Spleen (tissue), 11 donors: Measurements from ENCODE around the gene ELAVL2. TPM values are rescaled to one million over a fixed set of nuclear protein-coding genes. Genes with fewer than 3 reads are reported as not detected.

ENCODE experiments used
- DNase-seq: peaks from one replicate; pipeline ENCODE4 v3.0.0-alpha.2; 2020
- H3K27ac ChIP-seq, 8 donors: fragments of 200-600 bp; sonication (generic) in 7 of 8; 1 replicate in 4 of 8; 2 replicates in 4 of 8; pipeline versions ENCODE4 v1.5.0 to v1.8.0; 2016 to 2021; ENCODE audit warnings: inconsistent platforms in 4 of 8, mild to moderate bottlenecking in 4 of 8, moderate library complexity in 1 of 8
- H3K27me3 ChIP-seq, 7 donors: fragments of 200-600 bp; sonication (generic) in 6 of 7; replicated peaks in 1 of 7; 1 replicate in 4 of 7; 2 replicates in 3 of 7; pipeline versions ENCODE4 v1.5.0 to v1.8.0; 2016 to 2021; ENCODE audit warnings: inconsistent platforms in 3 of 7, mild to moderate bottlenecking in 1 of 7
- H3K36me3 ChIP-seq, 6 donors: fragments of 200-600 bp; sonication (generic) in 5 of 6; 1 replicate in 4 of 6; 2 replicates in 2 of 6; pipeline versions ENCODE4 v1.5.0 to v1.8.0; 2016 to 2021; ENCODE audit warnings: inconsistent platforms in 2 of 6
- H3K4me1 ChIP-seq, 6 donors: fragments of 200-600 bp; sonication (generic) in 5 of 6; 1 replicate in 3 of 6; 2 replicates in 3 of 6; pipeline versions ENCODE4 v1.5.0 to v1.8.0; 2016 to 2021; ENCODE audit warnings: inconsistent platforms in 3 of 6
- H3K4me3 ChIP-seq, 8 donors: fragments of 200-600 bp; sonication (generic) in 7 of 8; 1 replicate in 4 of 8; 2 replicates in 4 of 8; pipeline versions ENCODE4 v1.5.0 to v1.8.0; 2016 to 2021; ENCODE audit warnings: inconsistent platforms in 4 of 8, mild to moderate bottlenecking in 4 of 8, moderate library complexity in 2 of 8
- H3K9me3 ChIP-seq, 8 donors: fragments of 200-600 bp; sonication (generic) in 7 of 8; 1 replicate in 4 of 8; 2 replicates in 4 of 8; pipeline versions ENCODE4 v1.5.0 to v1.8.0; 2016 to 2021; ENCODE audit warnings: inconsistent platforms in 4 of 8
- POLR2A ChIP-seq, 3 donors: fragments of 450-650 bp; IDR thresholded peaks; one replicate each; pipeline ENCODE4 v1.5.1; 2017; ENCODE audit warnings: antibody characterized with exemption in 3 of 3, mild to moderate bottlenecking in 1 of 3
- POLR2AphosphoS5 ChIP-seq, 3 donors: sonication (generic); formaldehyde crosslinking; IDR thresholded peaks; one replicate each; pipeline ENCODE4 v1.5.1; 2017; ENCODE audit warnings: antibody characterized with exemption in 3 of 3
- WGBS, 5 donors: extraction: QIAGEN DNeasy Blood & Tissue Kit in 3 of 5; methylation state at CpG; one replicate each; pipeline versions ENCODE4 v1.1.5 to v1.1.7; 2013 to 2018; 5-methylcytosine and 5-hydroxymethylcytosine counted together
- intact Hi-C: fragments of 100-400 bp; cut with DNase I; formaldehyde crosslinking; loops from one replicate; pipeline ENCODE4 v1.15.0; 2023; ENCODE audit warnings: low total_unique reads
- polyA plus RNA-seq, 3 donors: library from polyadenylated mRNA; stranded (reverse); fragments of 200-250 nt; gene quantifications; one replicate each; pipeline ENCODE4 v1.2.1, GENCODE V29; 2013
- total RNA-seq, 7 donors: library from RNA; depleted of rRNA in 3 of 7; stranded (reverse); fragments of >200 nt in 3 of 7; fragmentation: NEBNext Ultra II Directional in 4 of 7; extraction: Animal tissue kit (Norgen Biotek cat#: 25700) in 4 of 7; gene quantifications; one replicate each; pipeline versions ENCODE4 v1.1.0 to v1.2.1, GENCODE V29; 2016 to 2021
- TF ChIP-seq, protein P1 (sequence below), 11 experiments: fragments of 200-600 bp in 7 of 11; fragments of 450-650 bp in 4 of 11; sonication (generic) in 4 of 11; IDR thresholded peaks in 8 of 11; conservative IDR thresholded peaks in 3 of 11; 1 replicate in 7 of 11; 2 replicates in 4 of 11; pipeline versions ENCODE4 v1.4.0 to v1.8.0; 2016 to 2021; ENCODE audit warnings: antibody characterized with exemption in 11 of 11, inconsistent platforms in 4 of 11, mild to moderate bottlenecking in 1 of 11
- donor health status: healthy with polysubstance abuse.
- donor health status: DM: no; HTN: no; CAD: no; lungs with moderate emphysema.
- donor health status: DM: no; HTN: no; CAD: no.
- donor health status: Bipolar disorder and iron deficiency.
- donor health status: healthy.
- donor health status: DM: no; HTN: no; CAD: no.
- donor health status: DM: yes; HTN: yes; CAD: no.

ELAVL2 gene
- total and polyA plus RNA-seq, 10 donors, result 0.02 to 0.12 (median 0.03) TPM; not detected in 7

DNA sequence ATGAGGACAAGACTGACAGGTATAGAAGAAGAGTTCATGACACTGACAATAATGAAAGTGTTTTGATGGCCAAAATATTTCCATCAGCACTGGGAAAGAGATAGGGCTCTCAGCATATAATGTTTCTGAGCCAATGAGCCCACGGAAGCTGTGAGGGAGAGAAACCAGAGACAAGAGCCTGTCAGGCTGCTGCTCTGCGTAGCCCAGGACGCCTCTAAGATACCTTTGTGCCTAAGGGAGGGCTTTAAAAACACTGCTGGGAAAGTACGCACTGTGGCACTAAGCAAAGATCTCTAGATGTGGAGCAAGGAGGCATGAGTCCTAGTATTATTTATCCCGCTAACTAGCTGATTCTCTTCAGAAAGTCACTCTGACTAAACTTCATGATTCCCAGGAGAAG, 11.0 kb upstream of the ELAVL2 start:
- TF ChIP-seq POLR2A (IDR thresholded peaks at IDR 0.05), result no peak
- TF ChIP-seq, protein P1, sequence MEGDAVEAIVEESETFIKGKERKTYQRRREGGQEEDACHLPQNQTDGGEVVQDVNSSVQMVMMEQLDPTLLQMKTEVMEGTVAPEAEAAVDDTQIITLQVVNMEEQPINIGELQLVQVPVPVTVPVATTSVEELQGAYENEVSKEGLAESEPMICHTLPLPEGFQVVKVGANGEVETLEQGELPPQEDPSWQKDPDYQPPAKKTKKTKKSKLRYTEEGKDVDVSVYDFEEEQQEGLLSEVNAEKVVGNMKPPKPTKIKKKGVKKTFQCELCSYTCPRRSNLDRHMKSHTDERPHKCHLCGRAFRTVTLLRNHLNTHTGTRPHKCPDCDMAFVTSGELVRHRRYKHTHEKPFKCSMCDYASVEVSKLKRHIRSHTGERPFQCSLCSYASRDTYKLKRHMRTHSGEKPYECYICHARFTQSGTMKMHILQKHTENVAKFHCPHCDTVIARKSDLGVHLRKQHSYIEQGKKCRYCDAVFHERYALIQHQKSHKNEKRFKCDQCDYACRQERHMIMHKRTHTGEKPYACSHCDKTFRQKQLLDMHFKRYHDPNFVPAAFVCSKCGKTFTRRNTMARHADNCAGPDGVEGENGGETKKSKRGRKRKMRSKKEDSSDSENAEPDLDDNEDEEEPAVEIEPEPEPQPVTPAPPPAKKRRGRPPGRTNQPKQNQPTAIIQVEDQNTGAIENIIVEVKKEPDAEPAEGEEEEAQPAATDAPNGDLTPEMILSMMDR (IDR thresholded peaks at IDR 0.05 in 8 of 11, conservative IDR thresholded peaks at IDR 0.05 in 3 of 11), result no peak
- no peak for TF ChIP-seq POLR2AphosphoS5 (IDR thresholded peaks at IDR 0.05)
- Histone ChIP-seq H3K4me3 (no peak overlapping the region), H3K9me3 (no peaks in the 10 kb centered on the region), H3K4me1 (no peaks in the 10 kb centered on the region), H3K36me3 (no peaks in the 10 kb centered on the region), H3K27ac (no peak overlapping the region), H3K27me3 (peaks cover 0 to 7% (median 0%) of the 10 kb centered on the region in 7 donors)
- intact Hi-C loops, result no loop called here
- WGBS, 5 donors, result 71 to 85% (median 82%) methylated on average over 5 of the region's 5 CpGs
- DNase-seq, result no peak

DNA sequence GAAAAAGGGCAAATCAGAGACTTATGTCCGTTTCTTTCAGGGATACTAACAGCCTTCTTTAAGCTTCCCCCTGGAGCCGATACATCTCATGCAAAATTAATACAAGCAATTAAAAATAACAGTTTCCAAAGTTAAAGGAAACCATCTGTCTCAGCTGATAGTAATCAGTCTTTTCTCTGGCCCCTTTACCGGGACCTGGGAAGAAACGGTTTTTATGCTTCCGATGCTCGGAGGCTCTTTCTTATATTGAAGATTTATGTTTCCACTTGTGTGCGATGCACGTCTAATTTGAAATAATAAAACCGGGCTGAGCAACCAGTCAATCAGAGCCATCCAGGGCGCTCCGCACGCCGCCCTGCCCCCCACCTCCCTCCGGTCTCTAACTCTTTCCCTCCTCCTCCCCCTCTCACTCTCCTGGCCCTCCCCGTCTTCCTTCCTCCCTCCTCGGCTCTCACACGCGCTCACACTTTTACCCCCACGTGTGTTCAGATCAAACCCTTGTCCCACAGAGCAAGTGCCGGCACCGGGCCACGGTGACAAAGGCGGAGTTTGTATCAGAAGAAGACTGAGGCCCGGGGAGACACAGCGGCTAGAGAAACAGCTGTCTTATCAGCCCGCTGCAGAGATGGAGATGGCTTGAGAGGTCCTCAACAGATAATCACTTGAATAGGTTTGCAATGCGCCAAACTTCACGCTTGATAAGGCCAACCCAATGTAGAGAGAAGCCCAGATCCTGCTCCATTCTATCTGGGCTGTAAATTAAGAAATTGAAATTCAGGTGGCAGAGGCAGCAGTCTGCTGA, 5.1 kb upstream of the ELAVL2 start:
- intact Hi-C loops, result no loop called here
- Histone ChIP-seq H3K9me3 (peaks cover 0 to 2% (median 0%) of the 10 kb centered on the region in 8 donors), H3K36me3 (no peaks in the 10 kb centered on the region), H3K27me3 (peaks cover 0 to 61% (median 16%) of the 10 kb centered on the region in 7 donors), H3K4me3 (no peak overlapping the region), H3K27ac (no peak overlapping the region), H3K4me1 (peaks cover 0 to 5% (median 0%) of the 10 kb centered on the region in 6 donors)
- WGBS, 5 donors, result 3 to 6% (median 5%) methylated on average over 28 of the region's 28 CpGs
- TF ChIP-seq POLR2A (IDR thresholded peaks at IDR 0.05), result no peak
- TF ChIP-seq, protein P1 (IDR thresholded peaks at IDR 0.05 in 8 of 11, conservative IDR thresholded peaks at IDR 0.05 in 3 of 11), result no peak
- TF ChIP-seq POLR2AphosphoS5 (IDR thresholded peaks at IDR 0.05), result no peak
- no peak for DNase-seq

DNA sequence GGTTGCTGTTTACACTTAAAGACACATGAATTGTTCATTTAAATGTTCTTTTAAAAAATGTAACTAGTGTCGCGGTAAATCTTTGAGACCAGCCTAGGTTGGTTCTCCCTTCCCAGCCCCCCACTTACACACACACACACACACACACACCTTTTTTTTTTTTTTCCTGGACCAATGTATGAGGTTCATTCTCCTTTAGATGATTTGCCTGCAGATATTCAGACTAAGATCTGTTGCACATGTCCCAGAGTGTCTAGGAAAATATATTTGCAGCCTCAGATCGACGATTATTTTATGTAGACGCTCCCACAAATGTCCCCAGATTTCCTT, 4.4 kb upstream of the ELAVL2 start:
- Histone ChIP-seq H3K9me3 (peaks cover 0 to 5% (median 0%) of the 10 kb centered on the region in 8 donors), H3K27ac (no peak overlapping the region), H3K36me3 (no peaks in the 10 kb centered on the region), H3K4me3 (no peak overlapping the region), H3K4me1 (peaks cover 0 to 7% (median 0%) of the 10 kb centered on the region in 6 donors), H3K27me3 (peaks cover 0 to 68% (median 18%) of the 10 kb centered on the region in 7 donors)
- no peak for DNase-seq
- no peak for TF ChIP-seq POLR2A (IDR thresholded peaks at IDR 0.05)
- intact Hi-C loops, result no loop called here
- WGBS, 5 donors, result 9 to 19% (median 15%) methylated on average over 5 of the region's 5 CpGs

DNA sequence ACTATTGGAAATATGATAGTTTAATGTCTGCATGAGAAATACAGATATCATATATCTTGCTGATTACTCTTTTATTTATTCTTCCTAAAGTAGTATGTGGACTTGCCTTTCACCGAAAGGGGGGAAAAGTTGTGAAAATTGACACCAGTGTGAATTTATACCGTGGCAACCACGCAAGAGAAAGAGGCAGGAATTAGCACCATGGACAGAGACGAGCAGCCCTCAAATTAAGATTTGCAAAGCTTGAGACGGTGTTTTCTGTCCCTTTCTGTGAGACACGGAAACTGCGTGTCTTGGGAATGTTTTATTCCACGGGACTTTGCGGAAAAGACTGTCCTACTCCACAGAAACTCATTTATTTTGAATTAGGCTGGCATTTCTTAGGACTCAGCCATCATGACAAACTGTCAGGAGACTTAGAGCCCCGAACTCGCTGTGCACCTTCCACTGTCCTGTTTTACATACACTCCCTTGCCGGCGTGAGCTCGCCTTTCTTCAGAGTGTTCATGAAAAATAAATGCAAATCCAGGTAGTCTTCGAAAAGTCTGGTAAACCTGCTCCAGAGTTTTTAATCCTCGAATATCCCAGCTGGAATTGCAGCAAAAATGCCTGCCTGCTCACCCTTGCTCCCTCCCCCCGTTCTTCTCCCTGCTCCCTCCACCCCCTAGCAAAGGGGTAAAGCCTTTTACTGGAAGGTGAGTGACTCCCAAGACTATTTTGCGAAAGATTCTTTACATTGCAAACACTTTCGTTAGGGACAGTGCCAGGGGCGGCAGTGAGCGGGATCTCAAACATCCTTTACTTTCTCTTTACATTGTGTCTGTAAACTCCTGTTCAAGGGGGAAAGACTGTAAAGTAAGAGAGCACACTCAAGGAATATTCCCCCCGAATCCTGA, 3.8 kb upstream of the ELAVL2 start:
- no peak overlapping the region for H3K27ac ChIP-seq
- H3K27me3 ChIP-seq, result peaks cover 0 to 74% (median 22%) of the 10 kb centered on the region in 7 donors
- whole genome bisulfite sequencing, 5 donors, result 5% methylated on average over 22 of the region's 22 CpGs
- DNase-seq, result no peak
- H3K36me3 ChIP-seq, result no peaks in the 10 kb centered on the region
- H3K9me3 ChIP-seq, result peaks cover 0 to 5% (median 0%) of the 10 kb centered on the region in 8 donors
- intact Hi-C loops, result no loop called here
- H3K4me1 ChIP-seq, result peaks cover 0 to 11% (median 2%) of the 10 kb centered on the region in 6 donors
- TF ChIP-seq, protein P1 (IDR thresholded peaks at IDR 0.05 in 8 of 11, conservative IDR thresholded peaks at IDR 0.05 in 3 of 11), result no peak
- no peak for TF ChIP-seq POLR2AphosphoS5 (IDR thresholded peaks at IDR 0.05)
- TF ChIP-seq POLR2A (IDR thresholded peaks at IDR 0.05), result no peak
- H3K4me3 ChIP-seq, result no peak overlapping the region
